Endothelial cell of umbilical vein (primary cell): ENCODE measurements around the gene OR52I1.

Experiments
- CTCF ChIP-seq, 2 donors: IDR thresholded peaks; 1 replicate in 1 of 2; 2 replicates in 1 of 2; pipeline ENCODE4 v1.5.1; 2011; ENCODE audit warnings: low read length in 2 of 2, mild to moderate bottlenecking in 2 of 2, moderate library complexity in 2 of 2, control low read depth in 1 of 2, inconsistent platforms in 1 of 2, low read depth in 1 of 2; ENCODE audit not compliant: insufficient read depth in 1 of 2; ENCODE audit errors: extremely low read depth in 1 of 2
- EZH2 ChIP-seq: IDR thresholded peaks from 2 replicates; pipeline ENCODE4 v1.6.1; 2012; ENCODE audit warnings: borderline replicate concordance, low read depth, mild to moderate bottlenecking, moderate library complexity, low read length, inconsistent platforms; ENCODE audit not compliant: severe bottlenecking
- MAX ChIP-seq: IDR thresholded peaks from 2 replicates; pipeline ENCODE4 v1.6.1; 2011; ENCODE audit not compliant: insufficient read depth, insufficient read length
- POLR2A ChIP-seq: IDR thresholded peaks from 2 replicates; pipeline ENCODE4 v1.6.1; 2012; ENCODE audit warnings: low read depth, mild to moderate bottlenecking, control low read depth, low read length
- POLR2AphosphoS5 ChIP-seq: IDR thresholded peaks from 2 replicates; pipeline ENCODE4 v1.6.1; 2012; ENCODE audit warnings: low read depth, mild to moderate bottlenecking, control low read depth, low read length, moderate library complexity; ENCODE audit not compliant: insufficient read depth

GRCh38 chr11:4605057-4605456 lies 11.2 kb downstream of the OR52I1 start:
- TF ChIP-seq CTCF (IDR thresholded peaks at IDR 0.05; ENCODE audit: extremely low read depth in 1 of 2, insufficient read depth in 1 of 2, low read depth in 1 of 2, low read length in 2 of 2) (no peak), POLR2A (no peak), EZH2 (no peak), POLR2AphosphoS5 (no peak), MAX (no peak)
